BJ (cell line): ENCODE data around the gene TMED4. TPM values are rescaled to one million over a fixed set of nuclear protein-coding genes. Genes with fewer than 3 reads are reported as not detected.
"Not testable (repeated sequence)": the region's sequence is repeated elsewhere in the genome, so short reads cannot be mapped to it uniquely, and the experiment has no call there.

ENCODE experiments used
- CTCF ChIA-PET: fragments of 350-600 bp; formaldehyde crosslinking; extraction: SDS; loops from one replicate; lab custom pipeline; 2021; ENCODE audit warnings: antibody characterized with exemption, inconsistent platforms; lab: Yijun Ruan, JAX
- POLR2A ChIA-PET: fragments of 300-600 bp; sonication (Branson Sonifier 250); formaldehyde crosslinking; extraction: SDS; loops from one replicate; lab custom pipeline; 2021; ENCODE audit warnings: antibody characterized with exemption; lab: Charles Lee
- DNase-seq: peaks from one replicate; pipeline ENCODE4 v3.0.0-alpha.2; 2011; ENCODE audit warnings: low read depth
- H3K27me3 ChIP-seq: 2 replicates; pipeline ENCODE4 v1.6.0; 2011; ENCODE audit warnings: low read length; ENCODE audit not compliant: control insufficient read depth, insufficient read depth
- H3K36me3 ChIP-seq: 2 replicates; pipeline ENCODE4 v1.5.1; 2011; ENCODE audit warnings: low read length; ENCODE audit not compliant: control insufficient read depth, insufficient read depth
- H3K4me3 ChIP-seq: 2 replicates; pipeline ENCODE4 v1.5.1; 2011; ENCODE audit warnings: low read depth, mild to moderate bottlenecking, control low read depth, low read length
- CTCF ChIP-seq: IDR thresholded peaks from 2 replicates; pipeline ENCODE4 v1.5.1; 2011; ENCODE audit warnings: low read depth, mild to moderate bottlenecking, control low read depth, inconsistent platforms, low read length, moderate library complexity; ENCODE audit not compliant: insufficient read depth
- polyA plus RNA-seq: library from polyadenylated mRNA; depleted of rRNA; stranded (reverse); fragments of >200 nt; gene quantifications from 2 replicates; pipeline ENCODE4 v1.2.3, GENCODE V29; 2011

Gene TMED4
- polyA plus RNA-seq, 1 experiment: 80.9 TPM

GRCh38 chr7:44565097-44565794 is 16.8 kb downstream of the TMED4 start:
- Histone ChIP-seq H3K4me3 (no peak overlapping the region), H3K36me3 (peaks cover 36% of the 10 kb centered on the region), H3K27me3 (no peaks in the 10 kb centered on the region)
- CTCF ChIA-PET: interaction anchor here (0.6 to 7.4 kb wide), 37 partner anchors 7 to 497 kb away, joined by 3 to 62 read pairs (median 4); partner anchors contain the start of genes DDX56, NUDCD3 and TMED4
- TF ChIP-seq CTCF: peak; percentile 98
- POLR2A ChIA-PET: no interaction called here
- DNase-seq: no peak

- H3K27me3 ChIP-seq: no peaks in the 10 kb centered on the region
- DNase-seq: no peak
- H3K4me3 ChIP-seq: no peak overlapping the region
- POLR2A ChIA-PET: no interaction called here
- H3K36me3 ChIP-seq: peaks cover 30% of the 10 kb centered on the region
- CTCF ChIA-PET: interaction anchor here (0.7 to 7.4 kb wide), 27 partner anchors 8 to 496 kb away, joined by 3 to 62 read pairs (median 4); partner anchors contain the start of genes DDX56, NUDCD3 and TMED4
- no peak for TF ChIP-seq CTCF
Measured at GRCh38 chr7:44564606-44565005, 17.4 kb downstream of the TMED4 start.

DNA sequence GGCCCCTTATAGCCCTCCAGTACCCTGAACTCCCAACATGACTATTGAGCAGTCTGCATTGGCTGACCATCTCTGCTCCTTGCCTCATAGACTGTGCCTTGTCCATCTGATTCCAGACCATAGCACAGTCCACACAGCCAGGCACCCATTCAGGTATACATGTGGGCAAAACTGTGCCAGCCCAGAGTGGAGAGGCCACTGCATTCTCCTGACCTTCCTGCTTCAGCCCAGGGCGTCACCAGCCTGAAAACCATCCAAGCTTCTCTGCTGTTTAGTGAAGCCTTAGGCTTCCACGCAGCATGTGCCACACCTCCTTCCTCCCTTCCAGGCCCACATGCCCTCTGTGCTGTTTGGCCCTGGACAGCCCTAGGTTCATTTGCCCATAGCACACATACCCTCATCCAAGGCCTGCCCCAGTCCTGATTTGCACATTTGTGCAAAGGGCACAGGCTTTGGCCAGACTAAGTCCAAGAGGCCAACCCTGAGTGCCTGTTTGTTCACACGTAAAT is 18.8 kb downstream of the TMED4 start:
- Histone ChIP-seq H3K4me3 (no peak overlapping the region), H3K36me3 (peaks cover 18% of the 10 kb centered on the region), H3K27me3 (no peaks in the 10 kb centered on the region)
- no peak for TF ChIP-seq CTCF
- POLR2A ChIA-PET: no interaction called here
- CTCF ChIA-PET: interaction anchor here (0.6 to 7.4 kb wide), 5 partner anchors 9 to 1691 kb away, joined by 4 to 62 read pairs (median 11); no protein-coding TSS in a partner anchor
- DNase-seq: no peak

DNA sequence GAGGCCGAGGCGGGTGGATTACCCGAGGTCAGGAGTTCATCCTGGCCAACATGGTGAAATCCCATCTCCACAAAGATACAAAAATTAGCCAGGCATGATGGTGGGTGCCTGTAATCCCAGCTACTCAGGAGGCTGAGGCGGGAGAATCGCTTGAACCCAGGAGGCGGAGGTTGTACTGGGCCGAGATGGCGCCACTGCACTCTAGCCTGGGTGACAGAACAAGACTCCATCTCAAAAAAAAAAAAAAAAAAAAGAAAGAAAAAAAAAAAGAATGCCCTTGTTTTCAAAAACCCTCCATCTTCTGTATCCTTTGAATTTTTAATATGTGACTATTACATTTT is 19.4 kb downstream of the TMED4 start:
- DNase-seq, POLR2A ChIA-PET, H3K27me3 ChIP-seq, H3K4me3 ChIP-seq: not testable (repeated sequence)
- H3K36me3 ChIP-seq: peaks cover 13% of the 10 kb centered on the region
- CTCF ChIA-PET: interaction anchor here (3.3 to 7.4 kb wide), 2 partner anchors 215 to 322 kb away, joined by 12 to 62 read pairs; no protein-coding TSS in a partner anchor

GRCh38 chr7:44561962-44562621 is 19.9 kb downstream of the TMED4 start:
- TF ChIP-seq CTCF: no peak
- ChIA-PET CTCF (interaction anchor here (3.3 to 7.4 kb wide), 2 partner anchors 214 to 321 kb away, joined by 12 to 62 read pairs; no protein-coding TSS in a partner anchor), POLR2A (no interaction called here)
- H3K4me3 ChIP-seq: no peak overlapping the region
- no peak for DNase-seq
- H3K27me3 ChIP-seq: no peaks in the 10 kb centered on the region
- H3K36me3 ChIP-seq: peaks cover 12% of the 10 kb centered on the region
